ENCODE measurements around the gene DEFB121. TPM values are rescaled to one million over a fixed set of nuclear protein-coding genes. Genes with fewer than 3 reads are reported as not detected.
"Not testable (repeated sequence)": the region's sequence is repeated elsewhere in the genome, so short reads cannot be mapped to it uniquely, and the experiment has no call there.

DEFB121 gene, protein sequence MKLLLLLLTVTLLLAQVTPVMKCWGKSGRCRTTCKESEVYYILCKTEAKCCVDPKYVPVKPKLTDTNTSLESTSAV
- total RNA-seq: not detected
- long read RNA-seq: 0 reads

DNA sequence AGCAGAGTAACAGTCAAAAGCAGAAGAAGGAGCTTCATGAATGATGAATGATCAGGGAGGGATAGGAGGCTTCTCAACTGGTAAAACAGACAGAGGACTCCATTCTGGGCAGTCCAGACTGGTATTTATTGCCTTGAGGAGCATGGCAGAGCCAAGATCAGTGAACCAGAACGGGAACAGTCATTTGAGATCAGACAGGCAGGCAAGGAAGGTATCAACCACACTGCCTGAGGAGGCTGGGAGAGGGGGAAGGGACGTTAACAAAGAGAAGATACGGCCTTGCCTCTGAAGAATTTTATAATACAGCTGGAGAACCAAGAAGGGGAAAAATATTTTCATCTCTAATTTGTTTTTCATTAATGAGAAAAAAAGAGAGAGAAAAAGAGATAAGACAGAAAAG lies at the start of gene DEFB121:
Gene DEFB121, minus strand, starts transcription at position 101 of the 400 bp plus-strand sequence. Its CDS starts 63 bp downstream, at position 38.
- DNase-seq (ENCODE audit: low spot score): no peak

DNA sequence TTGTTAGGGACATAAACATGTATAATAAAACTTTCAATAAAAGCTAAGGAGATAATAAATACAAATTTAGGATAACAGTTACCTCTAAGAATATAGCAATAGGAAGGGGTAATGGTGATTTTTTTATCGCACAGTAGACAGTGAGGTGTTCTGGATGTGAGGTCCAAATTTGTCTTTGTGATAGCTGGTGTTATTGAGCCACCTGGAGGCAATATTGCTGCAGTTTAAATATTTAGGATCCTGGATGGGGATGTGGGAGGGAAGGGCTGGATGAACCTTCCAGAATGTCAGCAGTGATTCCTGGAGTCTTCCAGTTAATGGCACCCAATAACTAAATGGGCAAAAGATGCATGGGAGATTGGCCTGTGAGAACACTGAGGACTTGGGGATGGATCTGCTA lies 48.3 kb upstream of the DEFB121 start:
- DNase-seq (ENCODE audit: low spot score): no peak

DNA sequence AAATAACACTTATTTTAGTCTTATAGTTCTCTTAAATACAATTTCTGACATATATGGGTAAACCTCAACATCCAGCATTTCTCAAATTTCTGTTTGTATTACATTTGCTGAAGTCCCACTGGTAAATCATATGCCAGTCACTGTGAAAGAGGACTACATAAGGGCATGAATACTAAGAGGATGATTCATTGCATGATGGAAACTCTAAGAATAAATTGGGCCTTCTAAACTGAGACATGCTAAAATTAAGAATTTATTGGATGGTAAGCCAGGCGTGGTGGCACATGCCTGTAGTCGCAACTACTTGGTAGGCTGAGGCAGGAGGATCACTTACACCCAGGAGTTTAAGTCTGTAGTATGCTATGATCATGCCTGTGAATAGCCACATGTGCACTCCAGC lies 46.6 kb upstream of the DEFB121 start:
- DNase-seq (ENCODE audit: low spot score): no peak

DNA sequence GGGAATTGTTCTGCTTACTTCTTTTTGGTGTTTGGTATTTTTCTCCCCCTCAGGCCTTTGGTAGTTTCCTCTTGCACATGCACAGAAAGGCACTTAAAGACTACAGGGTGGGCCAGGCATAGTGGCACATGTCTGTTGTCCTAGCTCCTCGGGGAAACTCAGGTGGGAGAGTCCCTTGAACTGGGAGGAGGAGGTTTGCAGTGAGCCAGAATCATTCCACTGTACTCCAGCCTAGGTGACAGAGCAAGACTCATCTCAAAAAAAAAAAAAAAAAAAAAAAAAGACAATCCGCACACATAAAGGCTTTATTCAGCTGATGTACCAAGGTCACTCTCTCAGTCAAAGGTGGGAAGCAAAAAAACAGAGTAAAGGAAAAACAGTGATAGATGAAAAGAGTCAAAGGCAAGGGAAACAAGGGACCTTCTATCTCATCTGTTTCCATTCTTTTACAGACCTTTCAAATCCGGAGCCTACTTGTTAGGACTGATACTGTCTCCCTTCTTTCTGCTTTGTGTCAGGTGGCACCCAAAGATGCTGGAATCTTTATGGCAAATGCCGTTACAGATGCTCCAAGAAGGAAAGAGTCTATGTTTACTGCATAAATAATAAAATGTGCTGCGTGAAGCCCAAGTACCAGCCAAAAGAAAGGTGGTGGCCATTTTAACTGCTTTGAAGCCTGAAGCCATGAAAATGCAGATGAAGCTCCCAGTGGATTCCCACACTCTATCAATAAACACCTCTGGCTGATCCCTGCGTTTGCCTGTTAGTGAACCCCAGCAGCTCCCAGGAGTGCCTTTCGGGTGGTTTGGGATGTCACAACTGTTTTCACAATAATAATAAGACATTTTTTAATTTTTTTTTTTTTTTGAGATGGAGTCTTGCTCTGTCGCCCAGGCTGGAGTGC lies 43.7 kb upstream of the DEFB121 start:
- DNase-seq (ENCODE audit: low spot score): no peak

DNA sequence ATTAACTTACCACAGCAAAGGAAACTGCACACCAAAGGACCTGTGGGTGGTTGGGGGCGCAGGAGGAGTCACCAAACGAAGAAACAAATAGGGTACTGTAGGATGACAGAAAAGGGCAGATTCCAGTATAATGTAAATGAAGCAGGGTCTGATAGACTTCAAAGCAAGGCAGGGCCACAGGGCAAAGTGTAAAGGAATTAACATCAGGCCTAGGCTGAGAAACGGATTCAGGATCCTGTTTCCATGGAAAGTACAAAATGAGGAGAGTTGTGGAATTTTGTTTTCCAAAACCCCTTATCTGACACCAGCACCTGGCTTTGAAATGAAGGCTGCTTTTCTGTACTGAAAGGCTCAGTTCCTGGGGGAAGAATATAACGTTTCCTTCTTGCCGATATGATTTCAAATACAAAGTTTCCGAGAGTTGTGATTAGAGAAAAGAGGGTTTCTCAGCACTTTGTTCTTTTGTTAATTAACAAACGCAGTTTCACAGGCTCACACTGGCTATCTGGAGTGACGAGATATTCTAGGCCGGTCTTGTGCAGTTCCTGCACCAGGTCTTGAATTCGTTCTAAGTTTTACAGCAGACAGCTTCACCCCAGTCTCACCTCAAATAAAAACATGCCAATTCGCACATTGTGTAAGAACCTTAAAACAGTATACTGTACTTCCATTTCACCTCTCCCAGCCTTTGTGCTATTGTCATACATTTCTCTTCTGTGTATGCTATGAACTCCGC lies 40.2 kb upstream of the DEFB121 start:
- DNase-seq (ENCODE audit: low spot score): no peak

DNA sequence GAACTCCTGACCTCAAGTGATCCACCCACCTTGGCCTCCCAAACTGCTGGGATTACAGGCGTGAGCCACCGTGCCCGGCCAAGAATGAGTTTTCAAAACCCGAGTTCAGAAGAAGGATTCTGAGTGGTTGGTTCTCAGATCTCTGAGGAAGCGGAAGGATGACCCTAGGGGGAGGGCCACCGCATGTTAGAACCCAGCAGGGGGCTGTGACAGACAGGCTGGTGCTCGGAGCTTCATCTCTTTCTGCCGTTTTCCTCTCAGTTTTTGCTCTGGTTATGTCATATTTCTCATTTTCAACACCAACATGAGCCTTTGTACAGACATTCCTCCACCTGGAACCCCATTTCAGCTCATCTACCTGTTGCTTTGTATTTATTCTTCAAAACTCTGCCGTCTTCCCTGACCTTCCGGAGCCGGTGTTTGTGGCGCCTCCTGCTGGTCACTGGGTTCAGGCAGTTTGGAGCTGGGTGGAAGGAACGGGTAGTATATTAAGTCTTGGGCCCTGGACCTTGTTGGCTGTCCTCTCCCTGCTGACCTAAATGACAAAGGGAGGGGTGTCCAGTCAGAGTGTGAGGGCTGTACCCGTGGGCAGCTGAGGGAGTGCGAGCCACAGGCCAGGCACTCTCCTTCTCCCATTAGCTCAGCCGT lies 34.1 kb upstream of the DEFB121 start, which contains the start of gene DEFB123:
Gene DEFB123, plus strand, starts transcription at position 621 of the 648 bp plus-strand sequence. CDS start 67 bp downstream, outside the sequence.
- DNase-seq (ENCODE audit: low spot score): no peak

DNA sequence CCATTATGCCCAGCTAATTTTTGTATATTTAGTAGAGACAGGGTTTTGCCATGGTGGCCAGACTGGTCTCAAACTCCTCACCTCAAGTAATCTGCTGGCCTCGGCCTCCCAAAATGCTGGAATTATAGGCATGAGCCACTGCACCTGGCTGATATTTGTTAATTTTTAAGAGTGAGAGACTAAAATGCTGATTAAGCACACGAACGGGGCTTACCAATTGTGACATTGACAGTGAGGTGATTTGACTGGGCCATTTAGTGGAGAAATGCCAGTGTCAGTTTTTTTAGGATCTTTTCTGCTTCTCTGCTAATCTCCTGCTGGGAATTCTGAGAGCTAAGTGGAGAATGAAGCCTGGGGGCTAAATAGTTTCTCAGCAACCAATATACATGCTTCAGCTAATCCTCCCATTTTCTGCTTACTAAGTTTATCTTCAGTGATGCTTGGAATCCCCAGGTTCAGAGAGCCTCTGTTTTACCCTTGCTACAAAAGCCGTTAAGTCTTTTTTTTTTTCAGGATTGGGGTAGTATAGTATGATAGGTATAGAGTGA lies 24.6 kb upstream of the DEFB121 start:
- DNase-seq (ENCODE audit: low spot score): no peak

DNA sequence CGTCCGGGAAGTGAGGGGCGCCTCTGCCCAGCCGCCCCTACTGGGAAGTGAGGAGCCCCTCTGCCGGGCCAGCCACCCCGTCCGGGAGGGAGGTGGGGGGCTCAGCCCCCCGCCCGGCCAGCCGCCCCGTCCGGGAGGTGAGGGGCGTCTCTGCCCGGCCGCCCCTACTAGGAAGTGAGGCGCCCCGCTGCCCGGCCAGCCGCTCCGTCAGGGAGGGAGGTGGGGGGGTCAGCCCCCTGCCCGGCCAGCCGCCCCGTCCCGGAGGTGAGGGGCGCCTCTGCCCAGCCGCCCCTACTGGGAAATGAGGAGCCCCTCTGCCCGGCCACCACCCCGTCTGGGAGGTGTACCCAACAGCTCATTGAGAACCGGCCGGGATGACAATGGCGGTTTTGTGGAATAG lies 21.6 kb upstream of the DEFB121 start:
- not testable (repeated sequence) for DNase-seq (ENCODE audit: low spot score)

DNA sequence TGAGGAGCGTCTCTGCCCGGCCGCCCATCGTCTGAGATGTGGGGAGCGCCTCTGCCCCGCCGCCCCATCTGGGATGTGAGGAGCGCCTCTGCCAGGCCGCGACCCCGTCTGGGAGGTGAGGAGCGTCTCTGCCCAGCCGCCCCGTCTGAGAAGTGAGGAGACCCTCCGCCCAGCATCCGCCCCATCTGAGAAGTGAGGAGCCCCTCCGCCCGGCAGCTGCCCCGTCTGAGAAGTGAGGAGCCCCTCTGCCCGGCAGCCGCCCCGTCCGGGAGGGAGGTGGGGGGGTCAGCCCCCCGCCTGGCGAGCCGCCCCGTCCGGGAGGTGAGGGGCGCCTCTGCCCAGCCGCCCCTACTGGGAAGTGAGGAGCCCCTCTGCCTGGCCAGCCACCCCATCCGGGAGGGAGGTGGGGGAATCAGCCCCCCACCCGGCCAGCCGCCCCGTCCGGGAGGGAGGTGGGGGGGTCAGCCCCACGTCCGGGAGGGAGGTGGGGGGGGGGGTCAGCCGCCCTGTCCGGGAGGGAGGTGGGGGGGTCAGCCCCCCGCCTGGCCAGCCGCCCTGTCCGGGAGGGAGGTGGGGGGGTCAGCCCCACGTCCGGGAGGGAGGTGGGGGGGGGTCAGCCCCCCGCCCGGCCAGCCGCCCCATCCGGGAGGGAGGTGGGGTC lies 21.0 kb upstream of the DEFB121 start:
- not testable (repeated sequence) for DNase-seq (ENCODE audit: low spot score)

DNA sequence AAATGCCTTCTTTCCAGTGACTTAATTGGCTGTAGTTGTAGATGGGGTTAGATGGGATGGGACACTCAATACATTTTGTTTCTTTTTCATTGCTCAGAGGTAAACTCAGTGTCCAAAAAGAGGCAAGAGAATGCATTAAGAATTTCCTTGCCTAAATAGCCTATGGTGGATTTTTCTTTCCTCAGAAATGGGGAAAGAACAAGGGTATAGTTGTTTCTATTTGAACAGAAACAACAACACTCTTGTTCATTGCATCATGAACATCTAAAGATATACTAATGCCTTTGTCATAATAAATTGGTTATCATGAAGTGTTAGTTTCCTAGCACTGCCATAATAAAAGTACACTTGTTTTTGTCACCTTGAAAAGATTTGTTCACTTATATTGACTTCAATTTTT lies 19.8 kb upstream of the DEFB121 start:
- no peak for DNase-seq (ENCODE audit: low spot score)

DNA sequence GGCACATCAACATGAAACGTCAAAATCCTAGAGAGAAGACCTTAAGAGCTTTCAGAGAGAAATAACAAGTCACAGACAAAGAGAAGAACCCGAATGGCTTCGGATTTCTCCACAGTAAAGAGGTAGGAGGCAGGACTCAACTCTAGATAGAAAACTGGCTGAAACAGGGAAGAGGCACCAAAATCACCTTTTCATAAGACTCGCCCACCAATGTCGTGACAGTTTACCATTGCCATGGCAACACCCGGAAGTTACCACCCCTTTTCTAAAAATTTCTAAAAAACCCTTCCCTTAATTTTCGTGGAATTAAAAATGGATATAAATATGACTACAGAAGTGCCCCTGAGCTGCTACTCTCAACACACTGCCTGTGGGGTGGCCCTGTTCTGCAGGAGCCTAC lies 12.3 kb upstream of the DEFB121 start:
- no peak for DNase-seq (ENCODE audit: low spot score)

DNA sequence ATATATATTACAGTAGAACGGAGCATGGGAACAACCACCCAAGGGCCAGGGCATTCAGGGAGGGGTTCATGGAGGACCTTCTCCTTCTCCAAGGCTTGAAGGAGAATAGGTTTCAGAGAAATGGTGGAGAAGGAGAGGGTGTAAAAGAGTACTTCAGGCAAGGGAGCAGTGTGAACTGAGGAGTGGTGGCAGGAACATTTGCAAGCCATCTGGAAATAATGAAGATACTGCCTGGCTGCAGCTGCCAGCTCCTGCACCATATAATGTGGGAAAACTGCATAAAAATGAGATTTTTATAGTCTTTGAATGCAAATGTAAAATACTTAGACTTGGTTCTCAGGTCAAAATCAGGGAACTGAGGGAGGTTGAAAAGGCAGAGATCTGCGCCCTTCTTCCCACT lies 9.6 kb upstream of the DEFB121 start:
- DNase-seq (ENCODE audit: low spot score): no peak

DNA sequence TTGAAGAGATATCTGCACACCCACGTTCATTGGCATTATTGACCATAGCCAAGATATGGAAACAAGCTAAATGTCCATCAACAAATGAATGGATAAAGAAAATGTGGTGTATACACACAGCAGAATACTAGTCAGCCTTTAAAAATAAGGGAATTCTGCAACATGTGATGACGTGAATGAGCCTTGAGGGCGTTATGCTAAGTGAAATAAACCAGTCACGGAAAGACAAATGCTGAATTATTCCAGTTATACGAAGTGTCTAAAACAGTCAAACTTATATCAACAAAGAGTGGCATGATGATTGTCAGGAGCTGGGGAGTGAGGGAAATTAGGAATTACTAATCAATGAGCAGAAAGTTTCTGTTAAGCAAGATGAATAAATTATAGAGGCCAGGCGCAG lies 8.4 kb upstream of the DEFB121 start:
- DNase-seq (ENCODE audit: low spot score): no peak

DNA sequence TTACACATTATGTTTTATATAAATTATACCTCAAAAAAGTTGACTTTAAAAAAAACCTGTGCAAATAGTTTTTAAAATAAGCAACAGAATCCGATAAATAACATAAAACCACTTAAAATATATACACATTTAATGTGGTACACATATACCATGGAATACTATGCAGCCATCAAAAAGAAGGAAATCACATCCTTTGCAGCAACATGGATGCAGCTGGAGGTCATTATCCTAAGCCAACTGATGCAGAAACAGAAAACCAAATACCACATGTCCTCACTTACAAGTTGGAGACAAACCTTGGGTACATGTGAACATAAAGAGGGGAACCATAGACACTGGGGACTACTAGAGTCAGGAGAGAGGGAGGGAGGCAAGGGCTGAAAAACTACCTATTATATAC lies 4.0 kb upstream of the DEFB121 start:
- DNase-seq (ENCODE audit: low spot score): no peak

DNA sequence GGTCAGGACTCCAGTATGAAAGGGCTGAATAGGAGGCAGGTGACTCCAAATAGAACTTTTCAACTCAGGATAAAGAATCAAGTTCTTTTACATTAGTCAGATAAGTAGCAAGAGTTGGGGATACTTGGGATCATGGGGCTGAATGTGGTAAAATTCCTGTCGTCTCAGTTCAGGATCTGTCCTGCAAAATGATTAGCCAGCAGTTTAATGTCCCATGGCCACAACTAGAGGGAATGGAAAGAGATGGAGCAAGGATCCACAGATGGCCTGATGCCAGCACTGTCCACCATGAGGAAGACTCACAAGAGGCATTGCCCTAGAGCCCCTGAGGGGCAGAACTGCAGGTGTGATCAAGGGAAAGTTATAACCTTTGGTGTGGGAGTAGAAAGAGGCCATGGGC lies 2.1 kb downstream of the DEFB121 start:
- DNase-seq (ENCODE audit: low spot score): no peak

DNA sequence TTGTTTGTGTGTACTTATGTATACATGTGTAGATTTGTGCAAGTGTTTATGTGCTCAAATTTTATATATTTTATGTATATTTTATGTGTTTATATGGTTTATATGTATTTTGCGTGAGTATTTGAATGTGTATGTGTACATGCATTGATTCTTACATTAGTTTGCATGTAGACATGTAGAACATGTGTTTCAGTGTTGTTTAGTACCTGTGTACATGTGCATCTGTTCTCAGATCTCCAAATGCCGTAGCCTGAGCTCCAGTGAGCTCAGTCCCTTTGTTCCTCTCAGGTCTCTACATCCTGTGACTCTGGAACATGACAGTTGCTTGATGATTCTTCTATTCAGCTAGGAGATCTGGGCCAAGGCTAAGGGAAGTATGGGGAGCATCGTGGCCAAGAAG lies 11.1 kb downstream of the DEFB121 start:
- no peak for DNase-seq (ENCODE audit: low spot score)

DNA sequence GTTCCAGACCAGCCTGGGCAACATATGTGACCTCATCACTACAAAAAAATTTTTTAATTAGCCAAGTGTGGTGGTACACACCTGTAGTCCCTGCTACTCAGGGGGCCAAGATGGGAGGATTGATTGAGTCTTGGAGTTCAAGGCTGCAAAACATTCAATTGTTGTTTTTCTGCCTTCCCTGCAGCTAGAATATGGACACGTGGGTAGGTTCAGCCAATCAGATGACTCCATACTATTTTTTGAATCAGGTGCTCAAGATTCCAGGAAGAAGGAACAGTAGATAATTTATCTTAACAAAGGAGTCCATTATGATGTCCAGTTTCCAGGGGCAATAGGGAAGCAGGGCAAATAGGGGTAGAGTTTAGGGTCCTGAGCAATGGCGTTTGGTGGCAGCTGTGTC lies 13.2 kb downstream of the DEFB121 start:
- no peak for DNase-seq (ENCODE audit: low spot score)

DNA sequence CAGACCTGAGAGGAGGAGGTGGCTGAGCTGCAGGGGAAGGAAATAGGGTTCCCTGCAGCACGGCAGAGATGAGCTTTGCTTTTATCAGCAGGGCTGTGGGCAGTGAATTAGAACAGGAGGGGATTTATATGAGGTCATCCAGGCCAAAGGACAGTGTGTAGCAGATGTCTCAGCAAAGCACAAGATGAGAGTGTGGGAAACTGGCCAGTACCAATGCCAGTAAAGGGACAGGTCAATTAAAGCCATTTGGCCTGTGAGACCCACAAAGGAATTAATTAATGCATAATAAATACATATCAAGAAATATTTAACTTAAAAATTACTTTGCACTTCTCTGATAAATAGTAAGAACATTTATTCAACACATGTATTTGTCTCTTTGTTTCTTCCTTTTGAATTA lies 15.5 kb downstream of the DEFB121 start, which contains the start of gene DEFB119:
Gene DEFB119, minus strand, starts transcription at position 101 of the 400 bp plus-strand sequence. CDS start 107 bp downstream, outside the sequence.
- no peak for DNase-seq (ENCODE audit: low spot score)

DNA sequence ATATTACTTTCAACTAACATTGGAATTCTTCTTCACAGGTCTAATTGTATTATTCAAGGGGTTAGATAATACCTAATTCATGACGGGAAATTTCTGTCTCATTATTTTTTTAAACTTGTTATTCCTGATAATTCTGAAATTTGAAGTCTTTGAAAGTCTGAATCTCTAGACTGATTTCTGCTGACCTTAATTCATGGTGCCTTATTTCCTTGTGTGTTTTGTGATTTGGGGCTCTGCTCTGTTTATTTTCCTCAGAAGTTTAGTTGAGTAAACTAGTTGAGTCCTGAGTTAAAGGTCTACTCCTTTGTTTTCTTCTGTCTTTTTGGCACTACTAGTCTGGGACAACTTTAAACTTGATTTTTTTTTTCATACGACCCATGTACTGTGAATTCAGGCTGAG lies 31.7 kb downstream of the DEFB121 start:
- DNase-seq (ENCODE audit: low spot score): no peak

DNA sequence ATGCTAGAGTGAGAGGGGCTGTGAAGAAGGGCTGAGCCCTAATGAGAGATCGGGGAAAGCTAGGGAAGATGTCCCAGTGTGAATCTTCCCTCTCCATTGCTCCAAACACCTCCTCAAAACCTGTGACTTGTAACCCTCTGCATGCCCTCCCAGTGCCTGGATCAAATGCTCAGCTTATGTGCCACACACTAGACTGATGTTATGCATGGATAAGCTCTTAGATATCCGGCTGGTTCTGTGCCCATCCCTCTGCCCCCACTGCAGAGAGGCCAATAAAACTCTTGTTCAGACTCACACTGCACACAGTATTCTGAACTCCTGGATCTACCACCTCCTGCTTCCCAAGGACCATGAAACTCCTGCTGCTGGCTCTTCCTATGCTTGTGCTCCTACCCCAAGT lies 37.7 kb downstream of the DEFB121 start, which contains the start of gene DEFB118:
Gene DEFB118, plus strand, starts transcription at position 301 of the 400 bp plus-strand sequence. Its CDS starts 50 bp downstream, at position 351.
- DNase-seq (ENCODE audit: low spot score): no peak
